ENCODE measurements around the gene PLCH2. TPM values are rescaled to one million over a fixed set of nuclear protein-coding genes. Genes with fewer than 3 reads are reported as not detected.
"Not testable (repeated sequence)": the region's sequence is repeated elsewhere in the genome, so short reads cannot be mapped to it uniquely, and the experiment has no call there.

PLCH2 gene
- total RNA-seq, 2 donors from 2014 or later = 1.1 to 1.9 TPM

GRCh38 chr1:2457444-2457843 is 18.6 kb upstream of the PLCH2 start:
- Histone ChIP-seq H3K9me3 (no peaks in the 10 kb centered on the region), H3K4me3 (no peak overlapping the region), H3K27ac (no peak overlapping the region), H3K36me3 (no peaks in the 10 kb centered on the region), H3K4me1 (ENCODE audit: control insufficient read depth in 1 of 2, low read depth in 2 of 2) (no peaks in the 10 kb centered on the region), H3K27me3 (replicated peaks; ENCODE audit: insufficient read depth) (peaks cover 3% of the 10 kb centered on the region)
- TF ChIP-seq CTCF (IDR thresholded peaks at IDR 0.05) = no peak
- ATAC-seq (ENCODE audit: insufficient number of reproducible peaks, low FRiP score, low read depth) (no peak), DNase-seq (ENCODE audit: low spot score) (no peak)

DNA sequence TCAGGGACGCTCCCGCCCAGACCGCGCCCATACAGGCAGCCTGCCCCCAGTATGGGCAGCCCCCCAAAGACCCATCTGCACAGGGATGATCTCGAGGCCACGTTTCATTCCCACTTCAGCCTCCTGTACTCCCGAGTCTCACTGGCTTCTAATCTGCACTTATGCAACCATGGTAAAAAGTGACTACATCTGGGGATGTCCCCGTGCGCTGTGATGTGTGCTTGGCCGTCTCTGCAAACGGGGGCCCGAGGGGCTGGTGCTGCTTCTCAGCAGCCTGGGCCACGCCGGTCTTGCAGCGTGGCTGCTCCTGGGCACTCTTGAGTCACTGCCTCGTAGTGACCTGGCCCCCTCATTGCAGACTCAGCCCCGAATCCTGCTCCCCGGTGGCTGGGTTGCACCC is 17.4 kb upstream of the PLCH2 start:
- DNase-seq (ENCODE audit: low spot score) (no peak), ATAC-seq (ENCODE audit: insufficient number of reproducible peaks, low FRiP score, low read depth) (no peak)
- no peaks in the 10 kb centered on the region for H3K4me1 ChIP-seq (ENCODE audit: control insufficient read depth in 1 of 2, low read depth in 2 of 2)
- no peak overlapping the region for H3K4me3 ChIP-seq
- H3K36me3 ChIP-seq = no peaks in the 10 kb centered on the region
- H3K27me3 ChIP-seq (replicated peaks; ENCODE audit: insufficient read depth) = no peaks in the 10 kb centered on the region
- H3K27ac ChIP-seq = no peak overlapping the region
- TF ChIP-seq CTCF (IDR thresholded peaks at IDR 0.05) = no peak
- H3K9me3 ChIP-seq = no peaks in the 10 kb centered on the region

- not testable (repeated sequence) for DNase-seq (ENCODE audit: low spot score); H3K27me3 ChIP-seq (replicated peaks; ENCODE audit: insufficient read depth); H3K36me3 ChIP-seq; H3K9me3 ChIP-seq; H3K27ac ChIP-seq; ATAC-seq (ENCODE audit: insufficient number of reproducible peaks, low FRiP score, low read depth); H3K4me3 ChIP-seq; H3K4me1 ChIP-seq (ENCODE audit: control insufficient read depth in 1 of 2, low read depth in 2 of 2)
Measured at GRCh38 chr1:2459102-2459753, 16.9 kb upstream of the PLCH2 start.

GRCh38 chr1:2459757-2460156 is 16.3 kb upstream of the PLCH2 start:
- Histone ChIP-seq H3K27ac (no peak overlapping the region), H3K36me3 (no peaks in the 10 kb centered on the region), H3K4me3 (no peak overlapping the region), H3K27me3 (replicated peaks; ENCODE audit: insufficient read depth) (no peaks in the 10 kb centered on the region), H3K4me1 (ENCODE audit: control insufficient read depth in 1 of 2, low read depth in 2 of 2) (no peaks in the 10 kb centered on the region), H3K9me3 (no peaks in the 10 kb centered on the region)
- no peak for TF ChIP-seq CTCF (IDR thresholded peaks at IDR 0.05)
- ATAC-seq (ENCODE audit: insufficient number of reproducible peaks, low FRiP score, low read depth) = no peak
- no peak for DNase-seq (ENCODE audit: low spot score)

DNA sequence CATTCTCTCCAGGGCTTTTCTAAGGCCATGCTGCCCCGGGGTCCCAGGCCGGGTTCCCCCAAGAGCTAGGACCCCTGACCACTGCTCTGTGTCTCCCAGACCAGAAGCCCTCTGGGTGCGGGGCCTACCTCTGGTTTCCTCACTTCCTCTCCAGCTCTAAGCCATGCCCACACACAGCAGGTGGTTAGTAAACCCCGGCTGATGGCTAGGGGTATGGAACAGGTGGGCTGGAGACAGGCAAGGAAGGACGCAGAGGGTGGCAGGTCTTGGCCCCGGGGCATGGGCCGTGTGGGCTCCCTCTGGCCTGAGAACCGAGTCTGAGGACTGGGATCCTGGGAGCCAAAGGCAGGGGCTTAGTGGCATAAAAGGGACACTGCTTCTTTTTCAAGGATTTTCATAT is 15.9 kb upstream of the PLCH2 start:
- no peak overlapping the region for H3K4me3 ChIP-seq
- no peaks in the 10 kb centered on the region for H3K4me1 ChIP-seq (ENCODE audit: control insufficient read depth in 1 of 2, low read depth in 2 of 2)
- ATAC-seq (ENCODE audit: insufficient number of reproducible peaks, low FRiP score, low read depth) (no peak), DNase-seq (ENCODE audit: low spot score) (no peak)
- no peaks in the 10 kb centered on the region for H3K36me3 ChIP-seq
- H3K27me3 ChIP-seq (replicated peaks; ENCODE audit: insufficient read depth) = no peaks in the 10 kb centered on the region
- H3K27ac ChIP-seq = no peak overlapping the region
- H3K9me3 ChIP-seq = no peaks in the 10 kb centered on the region
- TF ChIP-seq CTCF (IDR thresholded peaks at IDR 0.05) = no peak
